Activated CD4-positive, alpha-beta T cell treated with anti-CD3 and anti-CD28 coated beads for 48 hours (primary cell): ENCODE results near the gene LHX1.

ENCODE experiments used
- DNase-seq: peaks from one replicate; pipeline ENCODE4 v3.0.0-alpha.2; 2020

LHX1 gene

DNA sequence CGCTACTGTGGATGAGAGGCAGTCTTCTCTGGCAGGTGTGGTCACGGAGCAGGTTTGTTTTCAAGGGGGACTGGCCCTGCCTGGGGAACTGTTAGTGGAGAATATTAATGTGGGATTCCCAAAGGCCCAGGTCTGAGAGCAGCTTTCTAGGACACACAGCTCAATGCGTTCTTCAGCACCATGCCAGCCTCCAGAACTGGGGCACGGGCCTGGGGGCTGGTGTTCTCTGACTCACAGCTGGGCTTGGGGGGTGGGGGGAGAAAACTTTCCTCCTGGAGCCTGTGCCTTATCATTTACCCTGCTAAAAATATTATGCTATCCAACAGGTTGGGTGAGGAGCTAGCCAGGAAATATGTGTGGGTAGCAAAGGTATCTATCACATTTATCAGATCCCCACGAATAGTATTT, 13.5 kb upstream of the LHX1 start:
- DNase-seq: no peak

DNA sequence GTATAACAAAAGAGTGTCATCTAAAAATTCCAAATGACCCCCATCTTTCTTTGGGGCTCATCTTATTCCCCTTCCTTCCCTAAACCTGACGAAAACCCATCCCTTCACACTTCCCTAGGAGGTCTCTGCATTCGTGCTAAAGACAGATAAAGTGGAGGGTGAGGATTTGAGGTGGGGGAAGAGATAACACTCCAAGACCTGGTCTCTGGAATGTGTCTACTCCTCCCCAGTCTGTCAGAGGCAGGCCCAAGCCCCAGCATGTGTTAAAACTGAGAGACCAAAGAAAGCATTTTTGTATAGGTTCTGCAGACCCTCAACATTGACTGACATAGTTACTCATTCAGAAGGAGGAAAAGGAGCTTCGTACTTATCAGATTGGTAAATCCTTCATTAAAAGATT, 11.0 kb upstream of the LHX1 start:
- DNase-seq: no peak

DNA sequence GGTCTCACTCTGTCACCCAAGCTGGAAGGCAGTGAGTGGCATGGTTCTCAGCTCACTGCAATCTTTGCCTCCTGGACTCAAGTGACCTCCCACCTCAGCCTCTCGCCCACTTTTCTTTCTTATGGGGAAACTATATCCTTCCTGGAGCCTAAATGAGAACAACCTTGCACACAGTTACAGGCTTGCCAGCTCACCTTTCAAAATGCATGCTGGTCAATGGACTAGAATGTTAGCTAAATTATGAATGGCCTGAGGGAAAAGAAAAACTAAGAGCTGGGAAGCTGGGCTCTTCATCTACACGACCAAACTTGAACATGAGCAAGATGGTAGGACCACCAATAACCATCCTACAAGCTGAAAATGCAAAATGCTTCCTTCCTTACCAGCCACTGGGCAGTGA, 10.6 kb upstream of the LHX1 start:
- DNase-seq: no peak

DNA sequence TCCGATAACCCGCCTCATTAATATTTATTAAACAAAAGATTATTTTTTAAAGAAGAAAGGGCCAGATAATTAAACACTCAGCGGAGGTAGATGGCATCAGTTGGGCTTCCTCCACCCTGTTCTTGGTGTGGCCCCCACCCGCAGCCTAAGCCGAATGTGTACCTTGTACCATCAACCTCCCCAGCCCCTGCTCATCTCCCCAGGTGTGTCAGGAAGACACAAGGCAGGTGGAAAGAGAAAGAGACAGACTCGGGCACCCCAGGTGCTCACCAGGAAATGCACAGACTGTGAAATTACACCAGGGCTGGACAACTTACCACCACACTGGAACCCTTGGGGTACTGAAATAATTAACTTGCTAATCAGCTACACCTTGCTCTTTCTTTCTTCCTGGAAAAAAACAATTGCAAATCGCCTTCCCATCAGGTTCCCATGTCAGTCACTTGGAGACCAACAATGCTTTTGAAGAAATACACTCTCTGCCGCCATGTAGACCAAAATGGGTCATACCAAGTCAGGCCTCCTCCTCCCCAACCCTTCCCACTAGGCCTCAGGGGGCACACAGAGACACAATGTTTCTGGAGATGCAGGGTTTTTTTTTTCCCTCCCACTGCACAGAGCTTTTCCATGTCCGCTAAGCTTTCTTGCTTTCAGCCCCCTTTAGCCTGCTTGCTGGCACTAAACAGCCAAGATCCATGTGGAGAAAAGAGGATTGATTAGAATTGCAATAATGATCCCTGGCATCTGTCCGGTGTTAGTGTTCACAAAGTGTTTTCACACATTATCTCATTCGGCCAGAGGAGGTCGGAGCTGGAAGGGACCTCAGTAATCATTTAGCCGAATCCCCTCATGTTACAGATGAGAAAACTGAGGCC, 8.6 kb upstream of the LHX1 start:
- no peak for DNase-seq

DNA sequence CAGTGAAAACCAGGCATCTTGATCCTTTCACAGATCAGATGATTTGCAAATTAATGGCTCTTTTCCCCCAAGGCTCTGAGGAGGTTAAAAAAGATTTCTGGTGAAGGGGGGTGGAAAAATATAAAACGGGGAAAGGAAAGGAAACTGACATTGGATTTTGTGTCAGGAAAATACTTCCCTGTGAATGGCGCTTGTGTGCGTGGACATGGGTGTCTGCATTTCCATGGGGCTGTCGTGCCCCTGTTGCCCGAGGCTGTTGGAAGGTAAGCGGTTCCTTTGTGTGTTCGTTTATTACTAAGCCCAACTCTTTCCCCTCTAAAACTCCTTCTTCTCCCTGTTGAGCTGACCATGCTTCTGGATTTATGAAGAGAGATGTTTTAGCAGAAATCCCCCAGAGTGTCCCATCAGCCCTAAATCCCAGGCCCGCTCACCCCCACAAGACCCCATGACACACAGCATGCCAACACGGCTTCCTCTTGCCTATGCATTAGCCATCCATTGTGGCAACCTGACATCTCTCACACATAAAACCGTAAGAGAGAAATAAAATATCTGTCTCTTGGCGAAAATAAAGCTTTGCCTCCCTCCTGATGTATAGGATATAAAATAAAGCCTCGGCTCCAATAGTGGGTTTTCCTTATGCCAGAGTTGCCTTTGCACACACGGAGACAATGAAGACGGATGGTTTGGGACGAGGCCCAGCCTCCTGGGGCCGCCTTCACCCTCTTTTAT, 7.3 kb upstream of the LHX1 start:
- DNase-seq: no peak

DNA sequence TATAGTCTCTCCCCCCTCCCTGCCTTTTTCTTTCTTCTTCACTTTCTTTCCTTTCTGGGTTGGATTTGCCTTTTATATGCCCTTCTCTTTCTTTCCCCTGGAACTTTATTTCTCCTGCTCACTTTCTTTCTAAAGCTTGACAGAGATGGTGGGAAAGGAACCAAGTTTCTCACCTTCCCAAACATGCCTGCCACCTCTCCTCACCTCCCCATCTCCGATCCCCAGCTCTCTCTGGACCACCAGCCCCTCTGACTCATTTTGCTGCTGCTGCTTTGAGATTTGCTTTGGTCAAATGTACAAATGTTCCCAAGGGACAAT, 6.7 kb upstream of the LHX1 start:
- DNase-seq: no peak

DNA sequence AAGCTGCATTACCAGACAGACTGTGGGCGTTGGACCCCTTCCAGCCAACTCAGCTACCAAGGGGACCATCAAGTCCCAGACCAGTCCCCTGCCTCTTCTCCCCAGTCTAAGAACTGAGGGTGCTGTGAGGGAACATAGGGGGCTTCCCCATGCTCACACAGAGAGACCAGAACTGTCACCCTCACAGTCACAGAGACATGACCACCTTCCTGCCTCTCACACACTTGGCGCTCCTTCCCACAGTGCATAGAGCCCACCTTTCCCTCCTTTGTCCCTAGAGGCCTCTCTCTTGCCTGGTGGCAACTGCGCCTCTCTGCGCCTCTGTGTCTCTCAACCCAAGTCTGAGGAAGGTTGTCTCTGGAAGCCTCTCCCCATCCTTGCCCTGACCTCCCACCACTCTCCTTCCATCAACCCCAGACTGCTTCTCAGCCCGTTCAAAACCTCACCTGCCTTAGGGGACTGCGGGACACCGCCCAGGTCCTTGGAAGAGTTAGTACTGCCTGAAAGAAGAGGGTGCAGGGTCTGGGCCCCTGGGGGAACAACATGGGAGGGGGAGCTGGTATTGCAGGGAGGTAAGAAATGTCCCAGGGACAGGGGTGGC, 6.1 kb upstream of the LHX1 start:
- no peak for DNase-seq

DNA sequence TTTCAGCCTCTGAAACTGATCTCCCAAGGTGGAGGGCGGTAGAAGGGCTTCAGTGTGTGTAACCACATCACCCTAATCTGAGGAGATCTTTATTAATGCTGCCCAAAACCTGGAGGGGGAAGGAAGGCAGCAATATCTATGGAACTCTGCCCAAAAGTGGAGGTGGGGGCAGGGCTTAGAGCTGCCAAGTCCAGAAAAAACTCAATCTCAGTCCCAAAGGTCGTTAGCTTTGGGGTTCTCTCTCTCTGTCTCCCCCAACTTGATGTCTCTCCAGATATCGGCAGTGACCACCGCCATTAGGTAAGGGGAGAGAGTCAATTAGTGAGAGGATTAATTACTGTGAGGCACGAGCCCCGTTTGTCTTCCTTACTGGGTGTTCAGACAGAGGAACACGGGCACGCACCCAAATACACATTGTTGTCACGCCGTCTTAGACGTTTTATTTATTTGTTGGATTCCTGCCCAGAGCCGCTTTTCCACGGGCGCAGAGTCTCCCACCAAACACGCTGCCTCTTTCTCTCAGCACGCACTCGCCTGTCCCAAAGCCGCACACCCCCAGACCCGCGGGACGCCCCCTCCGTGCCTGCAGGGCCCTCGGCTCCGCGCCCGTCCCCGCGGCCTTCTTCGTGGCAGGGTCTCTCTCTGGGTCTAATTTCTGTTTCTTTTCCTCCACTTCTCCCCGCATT, 5.4 kb upstream of the LHX1 start:
- no peak for DNase-seq

DNA sequence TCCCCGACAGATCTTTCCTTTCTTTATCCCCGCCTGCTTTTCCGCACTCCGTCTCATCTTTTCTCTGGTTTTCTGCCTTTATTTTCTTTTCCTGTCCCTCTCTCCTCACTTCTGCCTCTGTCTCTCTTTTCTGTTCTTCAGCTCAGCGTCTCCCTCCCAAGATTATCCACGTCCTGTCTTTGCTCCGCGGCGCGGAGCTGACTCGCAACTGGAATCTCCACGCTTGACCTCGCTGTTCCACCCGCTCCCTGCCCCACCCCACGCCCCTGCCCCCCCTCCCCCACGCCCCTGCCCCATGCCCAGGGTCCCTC, 4.9 kb upstream of the LHX1 start:
- no peak for DNase-seq

DNA sequence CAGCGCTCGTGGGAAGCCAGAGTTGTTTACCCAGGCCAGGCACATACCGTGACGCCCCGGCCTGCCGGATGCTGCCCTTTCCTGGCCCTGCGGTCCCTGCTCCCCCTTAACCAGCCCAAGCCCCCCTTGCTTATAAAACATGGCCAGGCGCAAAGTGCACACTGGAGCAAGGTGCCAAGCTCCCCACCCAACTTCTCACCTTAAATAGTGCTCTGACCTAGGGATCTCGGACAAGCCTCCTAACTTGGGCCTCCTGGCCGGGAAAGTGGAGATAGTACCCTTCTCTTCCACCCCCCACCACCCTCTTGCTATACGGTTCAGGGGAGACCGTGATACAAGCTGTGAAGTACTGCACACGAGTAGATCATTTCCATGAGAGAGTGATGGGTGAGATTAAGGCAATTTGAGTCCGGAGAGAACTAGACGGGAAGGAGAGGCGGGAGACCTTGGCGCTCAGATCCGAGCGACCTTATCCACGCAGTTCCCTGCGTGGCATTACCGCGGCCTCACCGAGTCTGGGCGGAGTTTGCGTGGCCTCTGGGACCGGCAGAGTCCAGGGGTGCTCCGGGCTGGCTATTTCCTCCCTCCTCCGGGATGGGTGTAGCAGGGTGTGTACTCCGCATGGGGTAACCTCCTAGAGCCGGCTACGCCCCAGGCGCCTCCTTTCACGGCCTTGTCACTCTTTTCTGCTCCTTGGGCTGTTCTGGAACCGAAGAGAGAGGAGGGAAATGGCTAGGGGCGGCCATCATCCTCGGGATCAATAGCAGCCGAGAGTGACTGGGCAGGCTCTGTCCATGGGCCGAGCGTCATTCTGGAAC, 4.4 kb upstream of the LHX1 start:
- DNase-seq: no peak

DNA sequence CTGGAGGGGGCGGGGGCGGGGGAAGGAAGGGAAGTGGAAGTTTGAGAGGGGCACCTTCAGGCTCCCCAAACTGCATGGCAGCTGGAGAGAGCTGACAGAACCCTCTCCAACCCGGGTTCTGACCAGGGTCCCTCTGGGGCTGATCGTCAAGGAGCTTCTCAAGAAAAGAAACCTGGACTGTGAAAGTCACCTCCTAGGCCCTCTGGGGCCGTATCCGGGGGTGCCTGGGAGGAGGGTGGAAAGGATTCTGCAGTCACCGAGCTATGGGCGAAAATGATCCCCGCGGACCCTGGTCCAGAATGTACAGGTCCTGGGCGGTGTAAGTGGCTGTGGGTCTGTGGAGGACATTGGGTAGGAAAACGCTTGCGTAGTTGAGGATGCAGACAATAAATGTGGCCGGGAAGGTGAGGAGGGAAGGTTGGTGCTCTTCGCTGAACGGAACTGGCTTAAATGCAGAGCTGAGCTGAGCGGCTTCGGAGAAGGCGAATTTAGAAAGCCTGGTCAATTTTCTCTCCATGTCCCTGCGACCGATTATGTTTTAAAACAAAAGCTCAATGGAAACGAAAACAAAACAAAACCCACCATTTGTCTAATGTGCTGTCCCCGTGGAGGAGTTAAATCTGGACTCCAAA, 3.6 kb upstream of the LHX1 start:
- DNase-seq: no peak

DNA sequence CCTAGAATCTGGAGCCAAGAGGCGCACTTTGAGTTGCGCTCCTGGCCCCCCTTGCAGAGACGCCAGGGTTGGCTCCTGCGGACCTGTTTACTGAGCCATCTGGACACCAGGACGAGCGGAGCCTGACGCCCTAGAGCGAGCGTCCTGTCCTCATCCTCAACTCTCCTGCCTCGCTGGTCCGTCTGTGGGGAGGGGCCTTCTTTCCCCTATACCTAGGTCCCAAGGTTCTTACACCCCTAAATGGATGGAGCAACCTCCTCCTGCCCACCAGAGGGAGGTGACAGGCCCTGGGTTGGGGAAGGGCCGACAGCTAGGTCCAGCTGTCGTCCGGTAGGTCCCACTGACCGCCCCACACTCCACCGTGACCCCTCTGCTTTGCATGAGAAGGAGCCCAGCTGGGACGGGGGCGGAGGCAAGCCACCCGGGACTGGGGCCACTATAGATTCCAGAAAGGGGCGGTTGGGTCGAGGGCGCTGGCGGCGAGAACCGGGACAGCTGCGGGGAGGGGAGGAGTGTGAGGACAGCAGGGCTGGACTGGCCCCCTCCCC, 3.1 kb upstream of the LHX1 start:
- no peak for DNase-seq

DNA sequence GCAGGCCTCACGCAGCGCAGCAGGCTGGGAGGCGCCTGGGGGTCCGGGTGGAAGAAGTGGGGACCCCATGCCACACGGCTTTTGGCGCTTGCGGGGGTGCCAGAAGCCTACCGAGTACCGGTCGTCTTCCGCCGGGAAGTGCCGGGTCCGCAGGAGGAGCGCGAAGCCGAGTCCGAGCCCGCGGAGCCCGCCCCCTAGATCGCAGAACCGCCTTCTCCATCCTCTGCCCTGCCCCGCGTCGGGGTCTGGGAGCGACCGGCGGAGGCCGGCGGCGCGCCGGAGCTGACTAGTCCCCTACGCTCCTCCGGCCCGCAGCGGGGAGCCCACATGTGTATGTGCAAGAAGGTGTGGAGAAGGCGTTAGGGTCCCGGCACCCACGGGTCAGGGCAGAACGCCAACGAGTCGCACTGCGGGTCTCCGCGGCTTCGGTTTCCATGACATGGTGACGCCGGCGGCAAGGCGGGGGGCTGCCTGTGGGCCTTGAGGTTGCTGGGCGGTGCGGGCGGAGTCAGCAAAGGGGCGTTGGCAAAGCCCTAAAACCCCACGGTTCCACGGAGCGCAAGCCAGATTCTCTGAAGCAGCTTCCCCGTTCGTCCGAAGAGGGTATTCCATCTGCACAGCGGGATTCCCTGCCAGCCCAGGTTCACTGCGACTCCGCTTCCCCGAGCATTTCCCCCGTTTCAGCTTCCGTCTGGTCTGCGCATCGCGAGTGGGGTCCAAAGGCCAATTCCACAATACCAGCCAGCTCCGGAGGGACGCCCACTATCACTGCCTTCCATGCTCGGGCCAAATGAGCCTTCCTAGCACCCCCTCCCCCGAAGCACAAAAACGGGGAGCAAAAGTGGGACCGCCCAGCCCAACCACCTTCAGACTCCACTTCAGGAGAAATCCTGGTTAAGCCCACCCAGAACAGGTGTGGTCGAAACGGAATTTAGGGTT, 2.3 kb upstream of the LHX1 start:
- DNase-seq: peak; percentile 40

DNA sequence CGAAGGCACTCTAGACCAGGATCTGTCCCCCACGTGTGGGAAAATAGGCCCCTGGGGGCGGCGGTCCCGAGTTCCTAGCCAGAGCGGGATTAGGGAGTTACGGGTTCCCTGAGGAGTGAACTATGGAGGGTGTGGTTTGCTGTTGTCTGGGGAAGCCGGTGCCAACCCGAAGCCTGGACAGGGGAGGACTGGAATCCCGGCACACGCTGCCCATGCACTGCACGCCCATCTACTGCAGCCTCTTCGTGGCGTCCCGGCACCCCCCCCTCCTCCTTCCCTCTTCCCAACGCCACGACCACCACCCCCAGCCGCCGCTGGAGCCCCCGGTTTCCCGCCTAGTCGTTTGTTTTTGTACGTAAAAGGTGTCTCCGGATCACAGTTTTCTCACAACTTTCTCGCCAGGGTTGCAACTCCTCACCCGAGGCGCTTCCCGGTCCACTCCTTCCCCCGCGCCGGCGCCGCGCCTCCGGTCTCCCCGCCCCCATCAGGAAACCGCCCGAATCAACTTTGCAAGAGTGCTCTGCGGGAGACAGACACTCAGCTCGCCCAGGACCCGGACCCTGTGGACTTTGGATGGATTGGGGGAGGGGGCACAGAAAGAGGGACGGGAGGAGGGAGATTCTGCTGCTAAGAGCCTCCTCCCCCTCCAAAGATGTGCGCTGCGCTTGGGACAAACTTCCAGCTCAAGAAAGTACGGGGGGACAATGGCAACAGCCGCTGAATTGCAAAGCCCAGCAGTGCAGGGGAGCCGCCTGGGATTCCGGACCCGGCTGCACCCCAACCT, 1.4 kb upstream of the LHX1 start:
- no peak for DNase-seq

DNA sequence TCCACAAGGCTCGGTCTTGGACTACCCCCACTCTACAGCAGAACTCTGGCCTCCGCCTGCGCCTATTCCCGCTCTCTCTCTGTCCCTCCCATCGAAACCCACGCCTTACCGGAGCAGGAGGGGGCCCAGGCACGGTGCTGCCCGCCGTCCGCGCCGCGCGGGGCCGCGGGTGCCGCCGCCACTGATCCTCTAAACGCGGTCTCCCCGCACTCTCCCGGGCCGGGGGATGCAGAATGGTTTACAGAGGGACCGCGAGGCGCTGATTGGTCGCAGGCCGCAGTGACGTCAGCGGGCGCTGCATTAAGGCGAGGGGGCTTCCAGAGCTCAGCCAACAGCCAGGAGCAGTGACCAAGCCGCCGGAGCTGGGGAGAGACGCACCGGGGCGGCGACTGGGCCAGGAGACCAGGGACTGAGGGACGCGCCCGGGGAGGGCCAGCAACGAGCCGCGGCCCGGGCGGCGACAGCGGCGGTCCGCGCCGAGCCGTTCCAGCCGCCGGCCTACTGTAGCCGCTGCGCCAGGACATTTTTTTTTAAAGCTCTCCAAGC, 747 bp upstream of the LHX1 start:
- DNase-seq: no peak

DNA sequence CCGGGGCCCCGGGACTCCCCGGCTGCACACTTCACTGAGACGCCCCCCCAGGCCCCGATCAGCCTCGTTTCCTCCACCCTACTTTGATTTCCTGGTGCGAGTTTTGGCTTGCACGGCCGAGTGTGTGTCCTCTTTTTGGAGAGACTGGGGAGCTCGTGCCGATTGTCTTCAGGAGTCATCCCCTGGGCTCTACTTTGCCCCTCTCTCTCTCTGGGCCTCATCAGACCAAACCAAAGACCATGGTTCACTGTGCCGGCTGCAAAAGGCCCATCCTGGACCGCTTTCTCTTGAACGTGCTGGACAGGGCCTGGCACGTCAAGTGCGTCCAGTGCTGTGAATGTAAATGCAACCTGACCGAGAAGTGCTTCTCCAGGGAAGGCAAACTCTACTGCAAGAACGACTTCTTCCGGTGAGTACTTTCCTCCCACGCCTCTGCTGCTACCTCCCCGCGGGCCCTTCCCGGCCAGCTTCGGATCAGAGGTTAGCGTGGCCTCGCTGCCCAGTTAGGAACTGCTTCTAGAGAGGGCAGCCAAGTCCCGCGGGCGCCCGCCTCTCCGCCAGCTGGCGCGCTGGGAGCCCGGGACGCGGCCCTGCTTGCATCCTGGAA, 787 bp downstream of the LHX1 start:
- peak; percentile 49 for DNase-seq

DNA sequence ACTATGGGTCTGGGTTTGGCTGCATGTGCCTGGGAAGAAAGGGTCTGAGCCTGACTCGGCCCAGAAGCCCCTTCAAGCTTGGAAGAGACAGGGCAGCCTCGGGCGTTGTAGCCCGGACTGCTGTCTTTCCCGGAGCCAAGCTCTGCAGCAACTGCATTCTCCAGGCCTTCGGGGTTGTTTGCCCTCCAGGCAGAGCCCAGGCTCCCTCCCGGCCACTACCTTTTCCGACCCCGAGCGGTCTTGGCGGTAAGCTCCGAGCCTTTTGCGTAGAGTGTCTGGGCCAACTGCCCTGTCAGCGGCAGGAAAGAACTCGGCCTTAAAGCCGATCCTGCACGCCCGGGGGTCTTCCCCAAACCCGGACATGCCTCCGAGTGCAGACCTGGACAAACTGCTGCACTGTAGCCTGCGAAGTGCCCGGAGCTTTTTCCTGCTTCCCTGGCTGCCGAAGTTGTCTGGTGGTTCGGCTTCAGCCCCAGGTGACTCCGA, 1.3 kb downstream of the LHX1 start:
- DNase-seq: no peak

DNA sequence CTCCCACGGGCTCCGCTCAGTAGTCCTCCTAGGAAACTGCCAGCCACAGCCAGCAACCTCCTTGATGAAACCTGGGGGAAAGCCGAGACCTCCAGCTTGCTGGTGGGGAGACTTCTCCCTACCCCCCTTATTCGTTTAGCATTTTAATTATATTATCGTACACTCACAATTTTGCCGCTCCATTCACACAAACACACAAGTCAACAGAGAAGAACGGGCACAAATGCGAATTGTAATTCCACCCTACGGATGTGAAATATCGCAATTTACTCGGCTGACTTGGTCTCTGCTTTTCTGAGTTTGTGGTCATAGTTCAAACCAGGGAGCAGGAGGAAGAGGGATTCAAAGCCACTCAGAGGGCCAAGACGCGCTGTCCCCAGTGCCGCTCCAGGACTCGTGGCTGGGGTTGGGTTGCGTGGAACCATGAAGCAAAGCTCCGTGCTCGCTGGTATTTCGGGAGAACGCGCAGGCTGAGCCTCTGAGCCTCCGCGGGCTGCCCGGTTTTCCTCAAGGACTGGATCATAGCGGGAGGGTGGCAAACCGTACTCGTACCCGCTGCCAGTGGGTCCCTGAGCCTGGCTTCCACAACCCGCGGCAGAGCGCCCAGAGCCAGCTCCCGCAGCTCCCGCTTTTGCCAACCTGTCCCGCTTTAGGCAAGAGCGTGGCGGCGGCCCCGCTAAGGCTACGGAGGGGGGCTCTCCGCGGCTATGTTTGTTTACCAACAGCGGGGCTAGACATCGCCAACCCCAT, 2.0 kb downstream of the LHX1 start:
- no peak for DNase-seq
